HG02610 (cell line): ENCODE results near the gene ADIRF.
"Not testable (repeated sequence)": the region's sequence is repeated elsewhere in the genome, so short reads cannot be mapped to it uniquely, and the experiment has no call there.

Source experiments
- ATAC-seq: cut with Tn5 transposase; IDR thresholded peaks from one replicate; pipeline ENCODE4 v1.9.1; 2021; ENCODE audit warnings: mild to moderate bottlenecking, moderate library complexity; ENCODE audit not compliant: unreplicated experiment

Gene ADIRF

DNA sequence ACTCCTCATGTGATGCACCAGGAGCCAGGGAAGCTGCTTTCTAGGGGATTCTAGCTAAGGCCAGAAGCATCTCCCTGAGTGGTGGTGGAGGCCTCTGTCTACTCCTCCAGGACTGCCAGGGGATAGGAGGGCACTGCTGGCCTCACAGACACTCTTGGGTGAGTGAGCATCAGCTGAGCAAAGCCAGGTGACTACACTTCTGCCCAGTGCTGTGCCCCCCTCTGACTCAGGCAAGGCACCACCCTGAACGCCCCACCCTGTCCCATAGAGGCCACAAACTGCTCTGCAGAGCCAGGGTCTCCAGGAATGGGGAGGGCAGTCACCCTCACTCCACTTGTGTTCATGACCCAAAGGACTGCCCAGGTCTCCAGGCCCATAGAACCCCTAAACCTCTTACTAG is 51.2 kb downstream of the ADIRF start:
- not testable (repeated sequence) for ATAC-seq

DNA sequence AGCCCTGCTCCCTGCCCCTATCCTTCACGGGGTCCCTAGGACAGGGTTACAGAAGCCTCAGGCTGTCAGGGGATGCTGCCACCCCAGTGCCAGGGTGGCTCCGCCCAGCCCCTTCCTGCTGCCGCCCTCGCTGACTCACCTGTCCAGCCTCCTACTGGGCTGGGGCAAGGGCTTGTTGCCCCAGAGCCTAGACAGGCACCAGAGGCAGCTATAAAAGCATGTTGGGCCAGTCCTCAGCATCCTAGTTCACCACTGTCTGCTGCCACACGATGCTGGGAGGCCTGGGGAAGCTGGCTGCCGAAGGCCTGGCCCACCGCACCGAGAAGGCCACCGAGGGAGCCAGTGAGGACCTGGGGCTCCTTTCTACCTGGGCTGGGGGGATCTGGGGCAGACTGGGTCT is 51.8 kb downstream of the ADIRF start, which contains the start of gene FAM25A:
TSS of gene FAM25A (plus strand) at position 239 of the 400 bp plus-strand sequence. CDS start at position 270, 31 bp downstream.
- ATAC-seq, result not testable (repeated sequence)
